Gastrocnemius medialis (tissue), 4 donors: ENCODE results near the gene FGF21. TPM values are rescaled to one million over a fixed set of nuclear protein-coding genes. Genes with fewer than 3 reads are reported as not detected.
A peak's percentile ranks its signal among the peaks of the same experiment; 100 is the strongest.

ENCODE experiments used
- ATAC-seq, 2 donors: fragments of 150-250 bp; one replicate each; pipeline ENCODE4 v1.9.1; 2016
- DNase-seq, 2 donors: peaks; one replicate each; pipeline ENCODE4 v3.0.0-alpha.2; 2019
- H3K27ac ChIP-seq, 4 donors: fragments of 200-600 bp; sonication (generic); 1 replicate in 1 of 4; 2 replicates in 3 of 4; pipeline ENCODE4 v1.5.1; 2016 to 2018; ENCODE audit warnings: mild to moderate bottlenecking in 2 of 4, moderate library complexity in 1 of 4
- H3K27me3 ChIP-seq, 3 donors: fragments of 200-600 bp; sonication (generic) in 2 of 3; 1 replicate in 1 of 3; 2 replicates in 2 of 3; pipeline versions ENCODE4 v1.5.1 to v1.6.0; 2016 to 2019; ENCODE audit warnings: mild to moderate bottlenecking in 1 of 3, moderate library complexity in 1 of 3
- H3K36me3 ChIP-seq, 2 donors: fragments of 200-600 bp; sonication (generic) in 1 of 2; one replicate each; pipeline ENCODE4 v1.5.1; 2017 to 2018
- H3K4me1 ChIP-seq, 2 donors: fragments of 200-600 bp; sonication (generic) in 1 of 2; one replicate each; pipeline ENCODE4 v1.5.1; 2016 to 2017; ENCODE audit warnings: mild to moderate bottlenecking in 2 of 2
- H3K4me3 ChIP-seq, 4 donors: fragments of 200-600 bp; sonication (generic) in 3 of 4; 1 replicate in 1 of 4; 2 replicates in 3 of 4; pipeline ENCODE4 v1.5.1; 2016 to 2019; ENCODE audit warnings: mild to moderate bottlenecking in 2 of 4
- H3K9me3 ChIP-seq, 3 donors: fragments of 200-600 bp; sonication (generic) in 2 of 3; 1 replicate in 1 of 3; 2 replicates in 2 of 3; pipeline ENCODE4 v1.5.1; 2016 to 2019
- POLR2A ChIP-seq, 2 donors: fragments of 450-650 bp; IDR thresholded peaks; one replicate each; pipeline ENCODE4 v1.6.1; 2017; ENCODE audit warnings: antibody characterized with exemption in 2 of 2, mild to moderate bottlenecking in 2 of 2, moderate library complexity in 2 of 2
- in situ Hi-C, 4 donors: fragments of 200-750 bp; cut with MboI; loops; one replicate each; pipeline versions ENCODE4 v1.15.0 to v1.8.0; 2017; ENCODE audit warnings: low sequenced_read_pairs in 4 of 4
- intact Hi-C: fragments of 100-400 bp; cut with DNase I; formaldehyde crosslinking; loops from one replicate; pipeline ENCODE4 v1.15.1; 2023; ENCODE audit warnings: low total_unique reads
- total RNA-seq, 4 donors: library from RNA; depleted of rRNA; stranded (reverse); fragments of >200 nt; gene quantifications; one replicate each; pipeline versions ENCODE4 v1.1.0 to v1.2.3, GENCODE V29; 2016
- TF ChIP-seq, protein P1 (sequence below), 5 experiments: fragments of 450-650 bp in 3 of 5; fragments of 200-600 bp in 2 of 5; sonication (generic) in 2 of 5; IDR thresholded peaks in 4 of 5; conservative IDR thresholded peaks in 1 of 5; 1 replicate in 4 of 5; 2 replicates in 1 of 5; pipeline ENCODE4 v1.5.1; 2016 to 2019; ENCODE audit warnings: antibody characterized with exemption in 5 of 5, mild to moderate bottlenecking in 3 of 5, moderate library complexity in 3 of 5

The FGF21 gene
- total RNA-seq, 4 donors from 2014 or later: not detected

DNA sequence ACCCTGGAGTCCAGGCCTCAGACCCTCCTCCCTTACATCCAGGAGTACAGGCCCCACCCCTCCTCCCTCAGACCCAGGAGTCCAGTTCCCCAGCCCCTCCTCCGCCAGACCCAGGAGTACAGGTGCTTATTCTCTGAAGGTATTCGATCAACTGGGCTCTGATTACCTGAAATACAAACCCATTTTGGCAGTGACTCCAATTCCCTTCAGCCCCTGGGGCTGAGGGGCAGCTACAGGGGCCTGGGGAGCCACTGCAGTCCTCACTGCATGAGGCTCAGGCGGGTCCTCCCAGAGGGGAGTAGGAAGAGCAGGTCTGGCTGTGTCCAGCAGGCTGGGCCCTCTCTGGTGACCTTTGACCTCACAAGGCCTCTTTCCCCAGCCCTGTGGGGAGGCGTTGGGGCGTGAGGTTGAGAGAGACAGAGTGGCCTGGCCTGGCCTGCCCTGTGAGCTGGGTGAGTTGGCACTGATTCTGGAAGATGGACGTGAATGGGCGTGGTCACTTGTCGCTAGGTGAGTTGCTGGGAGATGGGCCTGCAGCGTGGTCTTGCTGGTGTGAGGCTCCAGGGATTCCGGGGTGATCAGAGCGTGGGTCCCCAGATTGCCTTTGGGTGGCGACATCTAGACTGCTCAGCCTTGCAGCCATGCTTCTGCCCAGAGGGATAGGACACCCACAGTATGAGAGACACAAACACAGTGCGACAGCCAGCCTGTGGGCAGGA is 52.4 kb downstream of the FGF21 start:
- H3K4me1 ChIP-seq: peaks cover 11 to 16% of the 10 kb centered on the region in 2 donors
- no peak for TF ChIP-seq POLR2A (IDR thresholded peaks at IDR 0.05)
- TF ChIP-seq, protein P1, sequence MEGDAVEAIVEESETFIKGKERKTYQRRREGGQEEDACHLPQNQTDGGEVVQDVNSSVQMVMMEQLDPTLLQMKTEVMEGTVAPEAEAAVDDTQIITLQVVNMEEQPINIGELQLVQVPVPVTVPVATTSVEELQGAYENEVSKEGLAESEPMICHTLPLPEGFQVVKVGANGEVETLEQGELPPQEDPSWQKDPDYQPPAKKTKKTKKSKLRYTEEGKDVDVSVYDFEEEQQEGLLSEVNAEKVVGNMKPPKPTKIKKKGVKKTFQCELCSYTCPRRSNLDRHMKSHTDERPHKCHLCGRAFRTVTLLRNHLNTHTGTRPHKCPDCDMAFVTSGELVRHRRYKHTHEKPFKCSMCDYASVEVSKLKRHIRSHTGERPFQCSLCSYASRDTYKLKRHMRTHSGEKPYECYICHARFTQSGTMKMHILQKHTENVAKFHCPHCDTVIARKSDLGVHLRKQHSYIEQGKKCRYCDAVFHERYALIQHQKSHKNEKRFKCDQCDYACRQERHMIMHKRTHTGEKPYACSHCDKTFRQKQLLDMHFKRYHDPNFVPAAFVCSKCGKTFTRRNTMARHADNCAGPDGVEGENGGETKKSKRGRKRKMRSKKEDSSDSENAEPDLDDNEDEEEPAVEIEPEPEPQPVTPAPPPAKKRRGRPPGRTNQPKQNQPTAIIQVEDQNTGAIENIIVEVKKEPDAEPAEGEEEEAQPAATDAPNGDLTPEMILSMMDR (IDR thresholded peaks at IDR 0.05 in 4 of 5, conservative IDR thresholded peaks at IDR 0.05 in 1 of 5): no peak
- H3K4me3 ChIP-seq: no peak overlapping the region
- in situ Hi-C loops (no loop called here), intact Hi-C loops (no loop called here)
- no peaks in the 10 kb centered on the region for H3K9me3 ChIP-seq
- no peak for ATAC-seq
- H3K27me3 ChIP-seq: no peaks in the 10 kb centered on the region
- DNase-seq: no peak
- peak overlapping the region; percentile 27 to 95 (median 64) for H3K27ac ChIP-seq
- H3K36me3 ChIP-seq: no peaks in the 10 kb centered on the region

Other genes starting within 250 kb of the FGF21 start
- gene LMTK3, start 243.7 kb upstream of the FGF21 start, total RNA-seq: not detected
- gene SULT2B1, start 203.4 kb upstream of the FGF21 start, total RNA-seq: not detected
- gene SPACA4, start 148.8 kb upstream of the FGF21 start, total RNA-seq: not detected
- under 1 TPM in 1 of 4 donors, not detected in 3; 0.15 TPM for gene FAM83E, start 140.4 kb upstream of the FGF21 start, total RNA-seq
- 1,000 to 10,000 TPM; 1,223 to 1,420 (median 1,299) TPM for gene RPL18, start 136.3 kb upstream of the FGF21 start, total RNA-seq
- gene SPHK2, start 136.0 kb upstream of the FGF21 start, total RNA-seq: 10 to 100 TPM in 2 of 4 donors, 1 to 10 TPM in 2; 7.8 to 12.4 (median 9.2) TPM
- gene DBP, start 118.1 kb upstream of the FGF21 start, total RNA-seq: 10 to 100 TPM in 1 of 4 donors, 1 to 10 TPM in 3; 1.7 to 12.9 (median 4.4) TPM
- gene CA11, start 109.3 kb upstream of the FGF21 start, total RNA-seq: 1 to 10 TPM; 1.6 to 3.5 (median 2.6) TPM
- not detected for gene NTN5, start 82.5 kb upstream of the FGF21 start, total RNA-seq
- under 1 TPM in 1 of 4 donors, not detected in 3; 0.19 TPM for gene FUT2, start 59.6 kb upstream of the FGF21 start, total RNA-seq
- 10 to 100 TPM in 1 of 4 donors, 1 to 10 TPM in 3; 3.4 to 10.8 (median 5.4) TPM for gene MAMSTR, start 35.8 kb upstream of the FGF21 start, total RNA-seq
- 1 to 10 TPM; 3.4 to 8.1 (median 6.3) TPM for gene RASIP1, start 14.9 kb upstream of the FGF21 start, total RNA-seq
- 1 to 10 TPM in 1 of 4 donors, not detected in 3; 2.1 TPM for gene IZUMO1, start 8.6 kb upstream of the FGF21 start, total RNA-seq
- 1 to 10 TPM in 2 of 4 donors, under 1 TPM in 2; 0.61 to 1.3 (median 0.98) TPM for gene FUT1, start 2.9 kb upstream of the FGF21 start, total RNA-seq
- gene BCAT2, start 55.5 kb downstream of the FGF21 start, total RNA-seq: 10 to 100 TPM; 28.0 to 56.6 (median 43.8) TPM
- 1 to 10 TPM in 3 of 4 donors, not detected in 1; 1.2 to 1.9 (median 1.7) TPM for gene HSD17B14, start 81.0 kb downstream of the FGF21 start, total RNA-seq
- 1 to 10 TPM; 3.4 to 9.7 (median 6.3) TPM for gene PLEKHA4, start 113.1 kb downstream of the FGF21 start, total RNA-seq
- 10 to 100 TPM; 28.7 to 73.9 (median 39.8) TPM for gene PPP1R15A, start 116.9 kb downstream of the FGF21 start, total RNA-seq
- not detected for gene TULP2, start 143.2 kb downstream of the FGF21 start, total RNA-seq
- 100 to 1,000 TPM in 3 of 4 donors, 10 to 100 TPM in 1; 83.9 to 162 (median 148) TPM for gene NUCB1, start 144.8 kb downstream of the FGF21 start, total RNA-seq
- gene DHDH, start 178.2 kb downstream of the FGF21 start, total RNA-seq: not detected
- gene BAX, start 199.4 kb downstream of the FGF21 start, total RNA-seq: 10 to 100 TPM in 3 of 4 donors, 1 to 10 TPM in 1; 7.9 to 21.8 (median 18.0) TPM
- 1,000 to 10,000 TPM in 3 of 4 donors, 100 to 1,000 TPM in 1; 894 to 1,364 (median 1,121) TPM for gene FTL, start 209.8 kb downstream of the FGF21 start, total RNA-seq
- 100 to 1,000 TPM; 110 to 221 (median 126) TPM for gene GYS1, start 237.8 kb downstream of the FGF21 start, total RNA-seq
- 100 to 1,000 TPM; 134 to 185 (median 146) TPM for gene RUVBL2, start 238.4 kb downstream of the FGF21 start, total RNA-seq